Fibroblast of skin of scalp (primary cell): ENCODE results near the gene NMUR1.

Source experiments
- DNase-seq: peaks from one replicate; pipeline ENCODE4 v3.0.0-alpha.2; 2013

NMUR1 gene

GRCh38 chr2:231483398-231484329 is 46.6 kb downstream of the NMUR1 start:
- DNase-seq = peak; percentile 33

GRCh38 chr2:231482806-231483391 is 47.3 kb downstream of the NMUR1 start:
- DNase-seq = peak; percentile 71

DNA sequence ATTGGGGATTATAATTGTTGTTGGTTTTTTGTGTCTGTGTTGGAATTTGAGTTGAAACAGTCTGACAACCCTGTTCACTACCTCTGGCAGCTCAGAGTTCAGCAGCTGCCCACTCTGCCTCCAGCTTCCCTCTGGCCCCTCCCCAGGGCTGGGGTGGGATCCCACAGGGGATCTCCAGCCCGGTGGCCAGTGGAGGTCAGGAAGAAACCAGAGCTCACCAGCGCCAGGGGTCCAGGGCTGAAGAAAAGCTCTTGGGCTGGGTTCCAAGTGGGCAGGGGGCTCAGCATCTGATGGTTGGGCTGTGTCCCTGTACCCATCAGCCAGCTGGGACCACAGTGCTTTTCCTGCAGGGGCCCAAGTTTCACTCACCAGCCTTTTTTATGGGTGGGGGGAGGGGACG is 49.5 kb downstream of the NMUR1 start:
- DNase-seq = no peak

DNA sequence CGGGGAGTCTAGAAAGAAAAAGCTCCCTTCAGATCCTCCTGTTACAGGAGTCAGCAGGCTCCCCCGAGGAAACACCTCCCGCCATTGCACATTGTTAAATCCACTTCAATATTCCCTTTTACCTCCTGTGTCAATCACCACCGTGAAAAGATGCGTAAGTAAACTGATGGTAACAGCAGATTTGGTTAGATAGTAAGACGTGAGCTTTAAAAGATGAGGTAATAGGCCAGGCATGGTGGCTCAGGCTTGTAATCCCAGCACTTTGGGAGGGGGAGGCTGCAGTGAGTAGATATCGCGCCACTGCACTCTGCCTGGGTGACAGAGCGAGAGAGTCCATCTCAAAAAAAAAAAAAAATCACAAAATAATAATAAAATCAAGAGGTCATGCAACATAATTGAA is 50.8 kb downstream of the NMUR1 start:
- DNase-seq = no peak

DNA sequence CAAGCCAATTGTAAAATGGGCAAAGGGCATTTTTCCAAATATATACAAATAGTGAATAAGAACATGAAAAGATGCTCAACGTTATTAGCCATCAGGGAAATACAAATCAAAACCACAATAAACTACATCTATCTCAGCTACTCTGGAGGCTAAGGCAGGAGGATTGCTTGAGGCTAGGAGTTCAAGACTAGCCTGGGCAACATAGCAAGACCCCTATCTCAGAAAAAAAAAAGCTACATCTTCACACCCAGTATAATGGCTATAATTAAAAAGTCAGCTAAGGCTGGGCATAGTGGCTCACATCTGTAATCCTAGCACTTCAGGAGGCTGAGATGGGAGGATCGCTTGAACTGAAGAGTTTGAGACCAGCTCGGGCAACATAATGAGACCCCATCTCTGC is 53.3 kb downstream of the NMUR1 start:
- no peak for DNase-seq

DNA sequence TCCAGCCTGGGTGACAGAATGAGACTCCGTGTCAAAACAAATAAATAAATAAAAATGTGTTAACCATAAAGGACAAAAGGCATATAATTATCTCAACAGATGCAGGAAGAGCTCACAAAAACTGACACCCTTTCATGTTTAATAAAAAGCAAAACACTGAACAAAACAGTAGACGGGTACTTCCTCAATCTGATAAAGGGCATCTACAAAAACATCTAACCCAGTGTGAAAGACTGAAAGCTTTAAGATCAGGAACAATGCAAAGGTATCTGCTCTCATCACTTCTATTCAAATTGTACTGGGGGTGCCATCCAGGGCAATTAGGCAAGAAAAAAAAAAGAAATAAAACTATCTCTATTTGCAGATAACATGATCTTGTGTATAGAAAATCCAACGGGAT is 54.3 kb downstream of the NMUR1 start:
- no peak for DNase-seq
